Measurements from ENCODE around the gene E2F1. TPM values are rescaled to one million over a fixed set of nuclear protein-coding genes. Genes with fewer than 3 reads are reported as not detected.
A peak's percentile ranks its signal among the peaks of the same experiment; 100 is the strongest.
"Not testable (repeated sequence)": the region's sequence is repeated elsewhere in the genome, so short reads cannot be mapped to it uniquely, and the experiment has no call there.

E2F1 gene
- total RNA-seq, 4 donors from 2014 or later = 2.1 to 32.2 (median 4.9) TPM

GRCh38 chr20:33701629-33702450, 15.7 kb upstream of the E2F1 start:
- no peak overlapping the region for H3K4me3 ChIP-seq
- no peaks in the 10 kb centered on the region for H3K4me1 ChIP-seq
- peaks cover 0 to 10% (median 0%) of the 10 kb centered on the region in 3 donors for H3K36me3 ChIP-seq
- H3K27ac ChIP-seq = no peak overlapping the region
- DNase-seq = no peak
- H3K9me3 ChIP-seq = no peaks in the 10 kb centered on the region
- no peaks in the 10 kb centered on the region for H3K27me3 ChIP-seq
- TF ChIP-seq CTCF (IDR thresholded peaks at IDR 0.05) (no peak), POLR2A (IDR thresholded peaks at IDR 0.05) (no peak)

GRCh38 chr20:33700696-33701441, 14.7 kb upstream of the E2F1 start:
- not testable (repeated sequence) for H3K36me3 ChIP-seq, DNase-seq, H3K9me3 ChIP-seq, H3K27me3 ChIP-seq, H3K4me1 ChIP-seq, H3K4me3 ChIP-seq, H3K27ac ChIP-seq

GRCh38 chr20:33698966-33699365, 12.8 kb upstream of the E2F1 start:
- not testable (repeated sequence) for H3K27me3 ChIP-seq, DNase-seq, H3K4me1 ChIP-seq, H3K9me3 ChIP-seq, H3K27ac ChIP-seq, H3K36me3 ChIP-seq, H3K4me3 ChIP-seq

- TF ChIP-seq POLR2A (IDR thresholded peaks at IDR 0.05) = no peak
- no peak for TF ChIP-seq CTCF (IDR thresholded peaks at IDR 0.05)
- Histone ChIP-seq H3K27ac (peak overlapping the region in 1 of 4 donors; percentile 46), H3K36me3 (no peaks in the 10 kb centered on the region), H3K4me3 (no peak overlapping the region), H3K9me3 (no peaks in the 10 kb centered on the region), H3K27me3 (no peaks in the 10 kb centered on the region), H3K4me1 (no peaks in the 10 kb centered on the region)
- DNase-seq = no peak
Observed at GRCh38 chr20:33697129-33697528, 10.9 kb upstream of the E2F1 start.

- DNase-seq = no peak
- TF ChIP-seq CTCF (IDR thresholded peaks at IDR 0.05) (no peak), POLR2A (IDR thresholded peaks at IDR 0.05) (no peak)
- H3K27me3 ChIP-seq = no peaks in the 10 kb centered on the region
- no peaks in the 10 kb centered on the region for H3K36me3 ChIP-seq
- H3K27ac ChIP-seq = no peak overlapping the region
- no peaks in the 10 kb centered on the region for H3K4me1 ChIP-seq
- H3K4me3 ChIP-seq = no peak overlapping the region
- H3K9me3 ChIP-seq = no peaks in the 10 kb centered on the region
Observed at GRCh38 chr20:33696448-33696847, 10.3 kb upstream of the E2F1 start.

- H3K9me3 ChIP-seq = no peaks in the 10 kb centered on the region
- DNase-seq = no peak
- H3K4me1 ChIP-seq = no peaks in the 10 kb centered on the region
- TF ChIP-seq POLR2A (IDR thresholded peaks at IDR 0.05) = no peak
- no peak for TF ChIP-seq CTCF (IDR thresholded peaks at IDR 0.05)
- no peaks in the 10 kb centered on the region for H3K36me3 ChIP-seq
- H3K27ac ChIP-seq = no peak overlapping the region
- no peaks in the 10 kb centered on the region for H3K27me3 ChIP-seq
- H3K4me3 ChIP-seq = no peak overlapping the region
Observed at GRCh38 chr20:33694639-33695012, 8.4 kb upstream of the E2F1 start.
